LNCAP (cell line): Measurements from ENCODE around the gene KDM1A.

Source experiments
- TF ChIP-seq, protein P1 (sequence below): fragments of 450-650 bp; IDR thresholded peaks from 2 replicates; pipeline ENCODE4 v1.5.1; 2017; ENCODE audit warnings: mild to moderate bottlenecking

Gene KDM1A

GRCh38 chr1:23051290-23051909, 32.1 kb downstream of the KDM1A start:
- TF ChIP-seq, protein P1, sequence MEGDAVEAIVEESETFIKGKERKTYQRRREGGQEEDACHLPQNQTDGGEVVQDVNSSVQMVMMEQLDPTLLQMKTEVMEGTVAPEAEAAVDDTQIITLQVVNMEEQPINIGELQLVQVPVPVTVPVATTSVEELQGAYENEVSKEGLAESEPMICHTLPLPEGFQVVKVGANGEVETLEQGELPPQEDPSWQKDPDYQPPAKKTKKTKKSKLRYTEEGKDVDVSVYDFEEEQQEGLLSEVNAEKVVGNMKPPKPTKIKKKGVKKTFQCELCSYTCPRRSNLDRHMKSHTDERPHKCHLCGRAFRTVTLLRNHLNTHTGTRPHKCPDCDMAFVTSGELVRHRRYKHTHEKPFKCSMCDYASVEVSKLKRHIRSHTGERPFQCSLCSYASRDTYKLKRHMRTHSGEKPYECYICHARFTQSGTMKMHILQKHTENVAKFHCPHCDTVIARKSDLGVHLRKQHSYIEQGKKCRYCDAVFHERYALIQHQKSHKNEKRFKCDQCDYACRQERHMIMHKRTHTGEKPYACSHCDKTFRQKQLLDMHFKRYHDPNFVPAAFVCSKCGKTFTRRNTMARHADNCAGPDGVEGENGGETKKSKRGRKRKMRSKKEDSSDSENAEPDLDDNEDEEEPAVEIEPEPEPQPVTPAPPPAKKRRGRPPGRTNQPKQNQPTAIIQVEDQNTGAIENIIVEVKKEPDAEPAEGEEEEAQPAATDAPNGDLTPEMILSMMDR: no peak

DNA sequence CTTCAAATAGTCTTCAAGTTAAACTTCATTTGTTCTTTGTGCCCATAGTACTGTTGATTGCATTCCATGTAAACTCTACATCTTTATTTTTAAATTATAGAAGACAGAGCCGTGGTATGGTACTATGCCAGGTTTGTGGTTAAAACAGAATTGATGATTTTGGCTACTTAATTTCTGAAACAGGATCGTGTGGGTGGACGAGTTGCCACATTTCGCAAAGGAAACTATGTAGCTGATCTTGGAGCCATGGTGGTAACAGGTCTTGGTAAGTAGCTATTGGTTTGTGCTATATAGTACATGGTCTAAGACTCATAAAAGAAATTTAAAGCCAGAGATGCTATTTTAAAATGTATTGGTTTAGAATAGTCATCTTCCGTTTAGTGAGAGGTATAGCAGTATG, 38.0 kb downstream of the KDM1A start:
- TF ChIP-seq, protein P1: no peak

DNA sequence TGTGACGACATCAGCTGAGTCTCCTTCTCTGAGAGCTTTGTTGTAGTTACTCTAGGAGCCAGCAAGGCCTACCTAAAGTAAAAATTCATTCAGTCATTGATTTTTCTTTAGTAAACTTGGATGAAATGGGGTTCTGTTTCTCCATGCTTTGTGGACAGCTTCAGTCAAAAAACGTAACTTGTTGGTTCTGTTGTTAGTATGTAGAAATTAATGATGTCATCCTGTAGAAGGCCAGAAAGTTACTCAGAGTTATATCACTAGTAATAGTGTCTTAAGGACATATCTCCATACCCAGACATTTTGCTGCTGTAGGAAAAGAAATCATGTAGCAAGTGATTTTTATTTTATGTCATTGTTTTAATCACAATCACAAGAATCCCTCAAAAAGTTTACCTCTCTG, 43.0 kb downstream of the KDM1A start:
- TF ChIP-seq, protein P1: no peak

- TF ChIP-seq, protein P1: no peak
These were observed 46.1 kb downstream of the KDM1A start for GRCh38 chr1:23065385-23065784.

- TF ChIP-seq, protein P1: no peak
These were observed 46.8 kb downstream of the KDM1A start for GRCh38 chr1:23066075-23066474.

DNA sequence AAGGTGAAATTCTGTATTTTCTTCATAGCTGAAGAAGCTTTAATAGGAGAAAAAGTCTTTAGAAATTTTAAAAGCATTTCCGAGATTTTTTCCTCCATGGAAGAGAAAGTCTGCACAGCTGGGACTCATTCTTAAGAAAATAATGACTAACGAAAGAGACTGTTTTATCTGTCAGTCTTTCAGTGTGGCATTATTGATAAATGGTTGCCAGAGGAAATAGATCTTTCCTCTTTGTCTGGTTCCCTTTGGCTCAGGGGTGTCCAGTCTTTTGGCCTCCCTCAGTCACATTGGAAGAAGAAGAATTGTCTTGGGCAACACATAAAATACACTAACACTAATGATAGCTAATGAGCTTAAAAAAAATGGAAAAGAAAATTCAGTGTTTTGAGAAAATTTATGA, 49.9 kb downstream of the KDM1A start:
- TF ChIP-seq, protein P1: no peak

DNA sequence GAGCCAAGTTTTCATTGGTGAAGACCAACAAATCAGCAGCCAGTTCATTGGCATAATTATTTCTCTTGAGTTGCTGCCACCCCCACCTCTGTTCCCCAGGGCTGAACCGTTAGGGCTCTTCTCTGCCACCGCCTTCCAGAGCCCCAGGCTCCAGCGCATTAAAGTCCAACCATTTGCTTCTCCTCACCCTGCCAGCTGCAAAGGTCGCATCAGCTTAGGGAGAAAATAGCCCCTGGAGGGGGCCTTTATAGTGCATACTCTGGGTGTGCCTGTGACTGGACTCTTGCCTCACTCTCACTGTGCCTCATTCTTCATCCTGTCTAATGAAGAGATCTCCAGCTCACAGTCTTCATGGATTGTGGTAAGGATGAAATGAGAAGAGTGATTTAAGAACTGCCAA, 50.4 kb downstream of the KDM1A start:
- TF ChIP-seq, protein P1: no peak

DNA sequence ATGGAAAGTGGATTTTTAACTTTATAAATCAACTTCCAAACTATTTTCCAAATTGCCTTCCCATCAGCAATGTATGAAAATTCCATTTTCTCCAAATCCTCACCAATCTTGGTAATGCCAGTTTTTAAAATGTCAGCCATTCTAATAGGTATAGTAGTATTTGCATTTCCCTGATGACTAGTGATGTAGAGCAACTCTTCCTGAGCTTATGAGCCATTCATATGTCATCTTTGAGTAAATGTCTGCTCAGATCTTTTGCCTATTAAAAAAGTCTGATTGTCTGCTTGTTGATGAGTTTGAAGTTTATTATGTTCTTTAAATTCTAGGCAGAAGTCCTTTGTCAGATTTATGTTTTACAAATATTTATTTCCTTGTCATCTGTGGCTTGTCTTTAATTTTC, 54.7 kb downstream of the KDM1A start:
- TF ChIP-seq, protein P1: no peak
